ENCODE measurements around the gene LDB2. TPM values are rescaled to one million over a fixed set of nuclear protein-coding genes. Genes with fewer than 3 reads are reported as not detected.

LDB2 gene
- total and polyA plus RNA-seq, 2 of the 8 experiments (the other 6 are each of a cell fraction or from before 2014, with no cell fraction given): 57.0 to 140 TPM

DNA sequence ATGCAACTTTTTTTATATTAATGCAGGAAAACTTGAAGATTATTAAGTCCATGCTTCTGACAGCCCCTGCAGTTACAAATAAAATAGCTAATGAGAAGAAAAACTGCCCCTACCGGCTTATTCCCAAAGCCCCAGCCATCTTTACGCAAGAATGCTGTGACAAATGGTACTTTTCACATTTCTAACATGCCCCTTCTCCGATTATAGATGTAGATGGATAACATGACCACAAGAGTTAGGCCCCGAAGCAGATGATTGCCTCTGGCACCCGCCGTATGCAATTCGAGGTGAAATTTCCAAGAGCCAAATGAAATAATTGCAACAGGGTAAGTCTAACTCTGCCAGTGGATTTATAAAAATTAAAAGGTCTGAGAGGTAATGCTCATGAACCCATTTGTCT is 352.8 kb downstream of the LDB2 start:
- H4K5ac ChIP-seq (ENCODE audit: insufficient read length, low read depth, low read length): no peak overlapping the region
- H2AK5ac ChIP-seq (ENCODE audit: low read depth, low read length): no peak overlapping the region
- H3K14ac ChIP-seq (ENCODE audit: insufficient read length): no peak overlapping the region
- ChIA-PET POLR2A (ENCODE audit: partially characterized antibody) (no interaction called here), CTCF (ENCODE audit: partially characterized antibody) (interaction anchor here (2.2 kb wide), 1 partner anchor 12 kb away, joined by 13 read pairs; no protein-coding TSS in a partner anchor)
- H3K4me3 ChIP-seq (ENCODE audit: extremely low read depth in 1 of 4, insufficient read depth in 2 of 4, low read depth in 3 of 4, low read length in 4 of 4): no peak overlapping the region
- no peak overlapping the region for H2BK120ac ChIP-seq (replicated peaks; ENCODE audit: low read depth, low read length)
- no peak overlapping the region for H3K27ac ChIP-seq (ENCODE audit: low read depth, low read length)
- no peaks in the 10 kb centered on the region for H3K79me2 ChIP-seq (ENCODE audit: control insufficient read depth in 1 of 2, insufficient read depth in 2 of 2, low read length in 2 of 2)
- no peak overlapping the region for H2BK5ac ChIP-seq (ENCODE audit: low read depth, low read length)
- no peak overlapping the region for H2BK15ac ChIP-seq (ENCODE audit: low read length)
- no peak overlapping the region for H4K8ac ChIP-seq (ENCODE audit: extremely low read depth, insufficient read depth, low read length)
- H3K36me3 ChIP-seq (ENCODE audit: control insufficient read depth in 2 of 4, insufficient read depth in 4 of 4, low read length in 3 of 4): no peaks in the 10 kb centered on the region; a peak in 1 of 8 replicates
- H2BK20ac ChIP-seq (ENCODE audit: low read length): no peak overlapping the region
- no peaks in the 10 kb centered on the region for H3K4me1 ChIP-seq (replicated peaks in 1 of 4; ENCODE audit: control insufficient read depth in 3 of 4, insufficient read depth in 4 of 4, low read length in 3 of 4)
- no peak overlapping the region for H4K91ac ChIP-seq (replicated peaks; ENCODE audit: insufficient read length, low read length)
- no peak overlapping the region for H3K4ac ChIP-seq (replicated peaks; ENCODE audit: insufficient read length, low read depth, low read length)
- no peaks in the 10 kb centered on the region for H3K27me3 ChIP-seq (replicated peaks in 1 of 4; ENCODE audit: control insufficient read depth in 3 of 4, extremely low read depth in 1 of 4, insufficient read depth in 3 of 4, low read length in 3 of 4)
- H3K18ac ChIP-seq (ENCODE audit: extremely low read depth, low read length): no peak overlapping the region
- DNase-seq (ENCODE audit: low read depth in 1 of 2, low spot score in 2 of 2) (no peak), FAIRE-seq (no peak)
- H3K56ac ChIP-seq (replicated peaks; ENCODE audit: insufficient read length, low read depth, low read length): no peak overlapping the region
- no peak overlapping the region for H3K9ac ChIP-seq (replicated peaks in 1 of 4; ENCODE audit: extremely low read depth in 1 of 4, low read depth in 3 of 4, low read length in 3 of 4)
- H3K79me1 ChIP-seq (ENCODE audit: low read depth, low read length): no peaks in the 10 kb centered on the region
- 92% methylated on average over 7 of the region's 7 CpGs; no CpG with 5 or more reads in 1 of the 2 experiments for WGBS, 2 experiments (ENCODE audit: extremely low coverage in 1 of 2, insufficient coverage in 1 of 2, insufficient read length in 1 of 2, insufficient replicate concordance in 2 of 2, low coverage in 1 of 2, low lambda C conversion rate in 2 of 2, missing lambda C conversion rate in 1 of 2)
- H4K20me1 ChIP-seq (replicated peaks in 1 of 2; ENCODE audit: control insufficient read depth in 1 of 2, insufficient read depth in 2 of 2, low read length in 2 of 2): peaks cover 0 to 2% of the 10 kb centered on the region in 2 experiments
- H3K9me3 ChIP-seq (ENCODE audit: insufficient read depth in 2 of 2, low read depth in 1 of 2, low read length in 1 of 2): no peaks in the 10 kb centered on the region
- no peak overlapping the region for H3K4me2 ChIP-seq (ENCODE audit: insufficient read depth in 1 of 2, low read depth in 2 of 2, low read length in 2 of 2)
- no peak overlapping the region for H2AFZ ChIP-seq (ENCODE audit: low read length)
- TF ChIP-seq RNF2 (IDR thresholded peaks at IDR 0.05; ENCODE audit: borderline replicate concordance, low read depth, low read length, missing control alignments, poor library complexity, severe bottlenecking) (no peak), TEAD4 (IDR thresholded peaks at IDR 0.05; ENCODE audit: low read depth, low read length) (no peak), RFX5 (IDR thresholded peaks at IDR 0.05; ENCODE audit: borderline replicate concordance, low read depth, low read length) (no peak), GTF2F1 (IDR thresholded peaks at IDR 0.05; ENCODE audit: borderline replicate concordance, low read depth, low read length) (no peak), TBP (IDR thresholded peaks at IDR 0.05; ENCODE audit: low read depth, low read length) (no peak), CHD2 (IDR thresholded peaks at IDR 0.05; ENCODE audit: low read length) (no peak), BACH1 (IDR thresholded peaks at IDR 0.05; ENCODE audit: low read length) (no peak), JUN (IDR thresholded peaks at IDR 0.05; ENCODE audit: low read depth, low read length) (no peak), BCL11A (IDR thresholded peaks at IDR 0.05; ENCODE audit: low read depth in 2 of 2, low read length in 2 of 2) (no peak), MAFK (IDR thresholded peaks at IDR 0.05; ENCODE audit: low read depth, low read length) (no peak), CBX8 (IDR thresholded peaks at IDR 0.05; ENCODE audit: borderline replicate concordance, low read depth, low read length) (no peak), TCF12 (IDR thresholded peaks at IDR 0.05; ENCODE audit: low read depth, low read length) (no peak)
- TF ChIP-seq, protein P1, sequence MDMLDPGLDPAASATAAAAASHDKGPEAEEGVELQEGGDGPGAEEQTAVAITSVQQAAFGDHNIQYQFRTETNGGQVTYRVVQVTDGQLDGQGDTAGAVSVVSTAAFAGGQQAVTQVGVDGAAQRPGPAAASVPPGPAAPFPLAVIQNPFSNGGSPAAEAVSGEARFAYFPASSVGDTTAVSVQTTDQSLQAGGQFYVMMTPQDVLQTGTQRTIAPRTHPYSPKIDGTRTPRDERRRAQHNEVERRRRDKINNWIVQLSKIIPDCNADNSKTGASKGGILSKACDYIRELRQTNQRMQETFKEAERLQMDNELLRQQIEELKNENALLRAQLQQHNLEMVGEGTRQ (IDR thresholded peaks at IDR 0.05; ENCODE audit: low read length): no peak
- H2BK12ac ChIP-seq (ENCODE audit: low read depth, low read length): no peak overlapping the region
- no peaks in the 10 kb centered on the region for H3K23me2 ChIP-seq (ENCODE audit: low read depth, low read length)
- no peak overlapping the region for H3K23ac ChIP-seq (ENCODE audit: insufficient read length)

Measured in H1 (cell line).